Tibial artery (tissue), 4 donors: ENCODE results near the gene OTOG.

Source experiments
- DNase-seq, 2 donors: peaks; one replicate each; pipeline ENCODE4 v3.0.0-alpha.2; 2019
- H3K27ac ChIP-seq, 2 donors: fragments of 200-600 bp; sonication (generic) in 1 of 2; 1 replicate in 1 of 2; 2 replicates in 1 of 2; pipeline ENCODE4 v1.5.1; 2018 to 2019; ENCODE audit warnings: mild to moderate bottlenecking in 1 of 2
- H3K27me3 ChIP-seq, 2 donors: fragments of 200-600 bp; sonication (generic) in 1 of 2; one replicate each; pipeline versions ENCODE4 v1.5.1 to v1.6.0; 2016 to 2019
- H3K36me3 ChIP-seq, 3 donors: fragments of 200-600 bp; sonication (generic) in 2 of 3; one replicate each; pipeline ENCODE4 v1.5.1; 2016 to 2019; ENCODE audit warnings: mild to moderate bottlenecking in 2 of 3
- H3K4me1 ChIP-seq, 4 donors: fragments of 200-600 bp; sonication (generic) in 2 of 4; 1 replicate in 3 of 4; 2 replicates in 1 of 4; pipeline ENCODE4 v1.5.1; 2016 to 2019
- H3K4me3 ChIP-seq, 2 donors: fragments of 200-600 bp; sonication (generic) in 1 of 2; 1 replicate in 1 of 2; 2 replicates in 1 of 2; pipeline ENCODE4 v1.5.1; 2018 to 2019; ENCODE audit warnings: mild to moderate bottlenecking in 2 of 2
- H3K9me3 ChIP-seq, 3 donors: fragments of 200-600 bp; sonication (generic) in 1 of 3; one replicate each; pipeline ENCODE4 v1.5.1; 2016 to 2019
- CTCF ChIP-seq, 2 experiments: fragments of 200-600 bp in 1 of 2; fragments of 450-650 bp in 1 of 2; IDR thresholded peaks; one replicate each; pipeline ENCODE4 v1.5.1; 2017 to 2019; ENCODE audit warnings: antibody characterized with exemption in 2 of 2, mild to moderate bottlenecking in 1 of 2, moderate library complexity in 1 of 2
- intact Hi-C: fragments of 100-400 bp; cut with DNase I; formaldehyde crosslinking; loops from one replicate; pipeline ENCODE4 v1.15.0; 2023; ENCODE audit warnings: low total_unique reads

The OTOG gene

GRCh38 chr11:17605651-17606122, 58.6 kb downstream of the OTOG start:
- Histone ChIP-seq H3K4me3 (no peak overlapping the region), H3K9me3 (no peaks in the 10 kb centered on the region), H3K36me3 (no peaks in the 10 kb centered on the region), H3K27me3 (peaks cover 0 to 9% of the 10 kb centered on the region in 2 donors), H3K4me1 (no peaks in the 10 kb centered on the region), H3K27ac (no peak overlapping the region)
- no peak for TF ChIP-seq CTCF (IDR thresholded peaks at IDR 0.05)
- intact Hi-C loops = loop anchor here (10.0 kb wide), 1 partner anchor 369 kb away; no protein-coding TSS in a partner anchor
- DNase-seq = no peak

- no peak for DNase-seq
- intact Hi-C loops = loop anchor here (10.0 kb wide), 1 partner anchor 368 kb away; no protein-coding TSS in a partner anchor
Observed at GRCh38 chr11:17606233-17607082, 59.4 kb downstream of the OTOG start.

GRCh38 chr11:17607083-17607429, 60.0 kb downstream of the OTOG start:
- Histone ChIP-seq H3K4me1 (no peaks in the 10 kb centered on the region), H3K27ac (no peak overlapping the region), H3K4me3 (no peak overlapping the region), H3K36me3 (no peaks in the 10 kb centered on the region), H3K27me3 (peaks cover 0 to 17% of the 10 kb centered on the region in 2 donors), H3K9me3 (no peaks in the 10 kb centered on the region)
- intact Hi-C loops = loop anchor here (10.0 kb wide), 1 partner anchor 368 kb away; no protein-coding TSS in a partner anchor
- no peak for DNase-seq
- no peak for TF ChIP-seq CTCF (IDR thresholded peaks at IDR 0.05)

More at GRCh38 chr11:17606233-17607082, 59.4 kb downstream of the OTOG start:
- H3K36me3 ChIP-seq = no peaks in the 10 kb centered on the region
- H3K27me3 ChIP-seq = peaks cover 0 to 12% of the 10 kb centered on the region in 2 donors
- no peak overlapping the region for H3K4me3 ChIP-seq
- no peak for TF ChIP-seq CTCF (IDR thresholded peaks at IDR 0.05)
- H3K4me1 ChIP-seq = no peaks in the 10 kb centered on the region
- H3K27ac ChIP-seq = no peak overlapping the region
- H3K9me3 ChIP-seq = no peaks in the 10 kb centered on the region

GRCh38 chr11:17607591-17608570, 60.8 kb downstream of the OTOG start:
- Histone ChIP-seq H3K27ac (no peak overlapping the region), H3K36me3 (no peaks in the 10 kb centered on the region), H3K9me3 (no peaks in the 10 kb centered on the region), H3K4me3 (no peak overlapping the region), H3K4me1 (no peaks in the 10 kb centered on the region), H3K27me3 (peaks cover 0 to 25% of the 10 kb centered on the region in 2 donors)
- no peak for TF ChIP-seq CTCF (IDR thresholded peaks at IDR 0.05)
- peak in 1 of 2 donors; percentile 62 for DNase-seq
- intact Hi-C loops = loop anchor here (10.0 kb wide), 1 partner anchor 367 kb away; no protein-coding TSS in a partner anchor

- TF ChIP-seq CTCF (IDR thresholded peaks at IDR 0.05) = no peak
- intact Hi-C loops = loop anchor here (10.0 kb wide), 1 partner anchor 366 kb away; no protein-coding TSS in a partner anchor
- H3K4me1 ChIP-seq = no peaks in the 10 kb centered on the region
- H3K27me3 ChIP-seq = peaks cover 0 to 25% of the 10 kb centered on the region in 2 donors
- DNase-seq = no peak
- no peaks in the 10 kb centered on the region for H3K36me3 ChIP-seq
- H3K27ac ChIP-seq = no peak overlapping the region
- H3K9me3 ChIP-seq = no peaks in the 10 kb centered on the region
- no peak overlapping the region for H3K4me3 ChIP-seq
Observed at GRCh38 chr11:17608821-17609220, 61.8 kb downstream of the OTOG start.
